ENCODE measurements around the gene ECHDC3.
"Not testable (repeated sequence)": the region's sequence is repeated elsewhere in the genome, so short reads cannot be mapped to it uniquely, and the experiment has no call there.

Gene ECHDC3

DNA sequence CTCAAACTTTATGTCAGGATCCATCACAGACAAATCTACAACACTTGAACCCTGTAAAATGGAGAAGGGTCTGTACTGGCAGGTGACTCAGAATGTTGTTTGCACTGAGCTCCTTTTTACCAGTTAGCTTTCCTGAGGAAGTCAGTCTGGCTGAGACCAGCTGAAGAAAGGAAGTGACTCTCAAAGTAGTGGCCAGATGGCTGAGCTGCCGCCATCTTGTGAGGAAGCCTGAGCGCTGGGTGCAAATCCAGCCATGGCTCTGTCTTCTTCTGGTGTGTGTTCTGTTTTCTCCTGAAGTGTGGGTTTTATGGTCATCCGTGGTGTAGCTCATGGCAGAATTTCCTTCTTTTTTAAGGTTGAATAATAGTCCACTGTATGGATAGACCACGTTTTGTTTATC, 25.5 kb upstream of the ECHDC3 start:
- no peak for DNase-seq

DNA sequence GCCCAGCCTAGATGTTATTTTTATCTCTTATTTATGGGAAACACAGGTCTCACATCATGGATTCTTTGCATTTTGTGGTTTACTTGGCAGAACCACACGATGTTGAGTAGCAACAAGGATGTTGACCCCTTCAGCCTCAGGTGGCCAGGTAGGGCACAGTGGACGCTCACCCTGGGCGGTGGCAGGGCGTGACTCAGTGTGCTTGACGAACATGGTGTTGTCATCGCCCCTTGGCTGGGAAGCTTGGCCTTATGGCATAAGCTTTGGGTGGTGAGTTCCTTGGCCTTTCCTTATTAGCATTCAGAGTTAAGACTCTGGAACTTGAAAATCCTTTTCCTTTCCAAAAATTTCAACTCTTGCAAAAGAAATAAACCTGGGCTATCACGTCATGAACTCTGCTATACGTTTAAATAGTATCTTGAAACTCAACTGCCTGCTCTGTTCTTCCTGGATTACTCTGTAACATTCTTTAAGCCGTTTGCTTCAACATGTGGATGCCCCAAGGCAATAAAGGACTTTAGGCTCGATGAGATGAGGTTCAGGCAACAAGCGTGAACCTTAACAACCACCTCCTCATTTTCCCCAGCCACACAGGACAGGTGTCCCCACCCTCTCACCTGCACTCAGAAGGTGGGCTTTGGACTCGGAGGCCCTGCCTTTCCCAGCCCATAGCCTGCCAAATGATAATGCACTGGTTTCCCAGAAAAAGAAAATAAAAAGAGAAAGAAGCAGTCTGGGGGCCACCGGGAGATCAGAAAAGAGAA, 22.5 kb upstream of the ECHDC3 start:
- no peak for DNase-seq

DNA sequence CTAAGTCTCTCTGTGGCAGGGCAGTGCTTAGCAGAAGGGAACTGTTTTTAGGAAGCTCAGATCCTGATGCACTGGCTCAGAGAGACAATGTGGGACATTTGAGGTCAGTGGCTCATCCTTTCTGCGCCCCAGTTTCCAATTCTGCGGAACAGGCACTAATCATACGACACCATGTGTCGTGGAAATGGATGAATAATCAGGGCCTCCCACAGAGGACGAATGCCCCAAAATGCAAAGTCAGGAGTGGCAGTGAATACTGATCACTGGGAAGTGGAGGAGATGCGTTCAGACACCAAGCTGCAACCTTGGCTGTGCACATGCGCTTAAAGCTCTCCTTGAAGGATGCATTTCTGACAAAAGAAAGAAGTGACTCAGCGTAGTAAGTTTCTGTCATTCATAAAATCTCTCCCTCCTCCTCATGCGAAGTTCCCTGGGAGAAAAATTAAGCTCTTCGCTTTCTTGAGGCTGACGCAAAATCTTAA, 21.9 kb upstream of the ECHDC3 start:
- peak; percentile 11 for DNase-seq

DNA sequence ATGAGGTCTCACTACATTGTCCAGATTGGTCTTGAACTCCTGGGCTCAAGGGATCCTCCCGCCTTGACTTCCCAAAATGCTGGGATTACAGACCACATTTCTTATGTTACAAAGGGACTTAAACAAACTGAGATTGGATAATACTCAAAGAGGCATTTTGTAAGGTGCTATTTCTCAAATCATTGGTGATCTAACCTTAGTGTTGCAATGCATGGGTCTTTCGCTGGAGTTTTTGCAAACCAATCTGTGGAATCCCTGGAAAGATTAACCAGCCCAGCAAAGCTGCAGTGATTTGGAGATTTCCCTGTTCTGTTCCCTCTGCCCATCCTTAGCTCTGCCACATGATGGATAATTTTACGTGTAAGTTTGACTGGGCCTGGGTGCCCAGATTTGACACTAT, 20.4 kb upstream of the ECHDC3 start:
- no peak for DNase-seq

DNA sequence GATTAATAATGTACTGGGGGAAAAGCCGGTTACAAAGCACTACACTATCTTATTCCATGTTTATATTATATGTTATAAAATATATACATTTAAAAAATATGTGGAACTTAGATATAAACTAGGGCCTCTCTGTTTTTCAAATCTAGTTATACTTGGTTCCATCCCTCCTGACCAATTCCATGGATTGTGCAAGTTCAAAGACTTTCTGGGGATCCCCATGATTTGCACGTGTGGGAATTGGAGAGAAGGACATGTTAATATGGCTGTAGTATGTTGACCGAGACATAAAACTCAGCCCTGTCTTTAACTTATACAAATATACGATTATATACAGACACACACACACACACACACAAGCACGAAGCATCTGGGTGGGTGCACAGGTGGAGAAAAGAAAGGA, 18.8 kb upstream of the ECHDC3 start:
- DNase-seq, result no peak

DNA sequence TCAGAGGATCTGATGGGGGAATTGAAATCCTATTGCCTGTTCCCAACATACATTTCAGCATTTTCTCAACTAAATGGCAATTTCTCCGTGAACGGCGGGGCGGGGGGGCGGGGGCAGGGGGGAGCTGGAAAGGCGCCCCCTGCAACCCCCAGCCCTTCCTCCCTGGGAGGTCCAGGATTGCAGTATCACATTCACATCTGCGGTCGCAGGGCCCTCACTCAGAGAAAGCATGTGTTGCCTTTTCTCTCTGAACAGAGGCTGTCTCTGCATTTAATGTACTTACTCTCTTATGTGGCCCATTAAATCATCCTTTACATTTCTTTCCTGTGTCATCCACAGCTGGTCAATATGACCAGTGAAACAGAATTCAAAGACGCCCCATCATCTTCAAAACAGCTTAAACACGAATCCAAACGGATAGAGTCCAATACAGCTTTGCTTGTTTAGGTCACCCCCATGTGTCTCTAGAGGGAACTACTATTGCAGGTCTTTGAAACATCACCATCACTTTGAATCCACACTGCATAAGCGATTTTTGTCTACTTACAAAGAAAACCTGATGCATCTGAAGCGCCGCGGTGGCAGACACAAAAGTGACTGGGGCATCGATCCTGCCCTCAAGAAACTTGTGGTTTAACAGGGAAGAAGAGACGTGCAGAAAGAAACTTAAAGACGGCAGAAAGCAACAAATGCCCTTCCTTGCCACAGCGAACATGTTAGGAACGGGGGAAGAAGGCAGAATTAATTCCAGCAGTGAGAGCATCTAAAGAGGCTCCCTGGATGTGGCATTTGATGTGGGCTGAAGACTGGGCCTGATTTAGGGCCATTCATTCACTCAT, 17.0 kb upstream of the ECHDC3 start:
- DNase-seq, result peak; percentile 15

DNA sequence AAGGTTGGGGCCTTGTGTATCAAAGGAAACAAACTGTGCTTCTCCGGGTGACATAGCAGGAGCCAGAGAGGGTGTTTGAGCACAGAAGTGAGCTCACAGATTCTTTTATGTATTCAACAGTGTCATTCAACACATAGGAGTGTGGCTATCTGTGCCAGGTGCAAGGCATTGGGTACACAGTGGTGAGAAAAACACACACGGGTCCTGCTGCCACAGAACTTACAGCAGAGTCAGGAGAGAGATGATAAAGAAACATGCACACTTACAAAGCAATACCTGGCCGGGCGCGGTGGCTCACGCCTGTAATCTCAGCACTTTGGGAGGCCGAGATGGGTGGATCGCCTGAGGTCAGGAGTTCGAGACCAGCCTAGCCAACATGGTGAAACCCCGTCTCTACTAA, 16.3 kb upstream of the ECHDC3 start:
- DNase-seq, result no peak

DNA sequence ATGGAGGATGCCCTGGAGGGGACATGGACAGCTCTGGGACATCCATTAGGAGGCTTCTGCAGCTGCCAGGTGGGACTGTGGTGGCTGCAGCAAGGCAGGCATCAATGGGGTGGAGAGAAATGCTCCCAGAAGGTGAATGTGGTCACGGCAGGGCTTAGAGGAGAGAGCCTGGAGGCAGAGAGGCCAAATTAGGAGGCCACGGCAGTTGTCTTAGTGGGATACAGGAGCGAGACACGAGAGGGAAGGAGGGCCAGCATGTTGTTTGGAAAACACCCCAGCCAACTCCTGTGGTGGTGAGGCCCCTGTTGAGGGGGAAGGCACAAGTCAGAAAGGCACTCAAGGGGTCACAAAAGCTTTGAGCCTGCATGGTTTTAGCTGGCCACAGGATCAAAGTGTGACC, 14.6 kb upstream of the ECHDC3 start:
- DNase-seq, result no peak

DNA sequence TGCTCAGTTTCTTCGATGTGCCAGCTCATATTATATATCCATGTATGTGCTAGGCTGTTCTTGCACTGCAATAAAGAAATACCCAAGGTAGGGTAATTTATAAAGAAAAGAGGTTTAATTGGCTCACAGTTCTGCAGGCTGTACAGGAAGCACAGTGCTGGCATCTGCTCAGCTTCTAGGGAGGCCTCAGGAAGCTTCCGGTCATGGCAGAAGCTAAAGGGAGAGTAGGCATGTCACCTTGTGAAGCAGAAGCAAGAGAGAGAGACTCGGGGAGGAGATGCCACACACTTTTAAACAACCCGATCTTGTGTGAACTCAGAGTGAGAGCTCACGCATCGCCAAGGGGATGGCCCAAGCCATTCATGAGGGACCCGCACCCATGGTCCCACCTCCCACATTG, 13.8 kb upstream of the ECHDC3 start:
- no peak for DNase-seq

DNA sequence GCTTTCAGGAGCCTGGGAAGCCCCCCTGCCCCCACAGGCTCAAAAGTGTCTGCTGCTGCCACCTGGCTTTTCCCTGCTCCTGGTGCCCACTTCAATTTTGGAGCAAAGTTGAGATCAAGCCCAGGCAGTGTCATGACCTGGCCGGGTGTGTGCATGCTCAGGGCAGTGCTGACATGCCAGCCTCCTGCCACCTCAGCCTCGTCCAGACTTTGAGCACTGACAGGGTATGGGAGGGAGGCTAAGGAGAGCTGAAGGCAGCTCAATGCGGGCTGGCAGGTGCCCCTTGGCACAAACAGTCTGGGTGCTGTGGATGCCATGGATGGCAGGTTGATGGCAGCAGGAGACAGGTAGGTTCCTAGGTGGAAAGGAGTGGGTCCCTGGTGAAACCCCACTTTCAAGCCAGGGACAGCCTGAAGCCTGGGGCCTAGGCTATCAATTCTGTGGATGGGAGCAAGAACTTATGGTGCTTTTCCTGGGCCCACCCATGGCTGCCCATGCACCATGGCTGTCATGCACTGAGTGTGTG, 12.3 kb upstream of the ECHDC3 start:
- no peak for DNase-seq

DNA sequence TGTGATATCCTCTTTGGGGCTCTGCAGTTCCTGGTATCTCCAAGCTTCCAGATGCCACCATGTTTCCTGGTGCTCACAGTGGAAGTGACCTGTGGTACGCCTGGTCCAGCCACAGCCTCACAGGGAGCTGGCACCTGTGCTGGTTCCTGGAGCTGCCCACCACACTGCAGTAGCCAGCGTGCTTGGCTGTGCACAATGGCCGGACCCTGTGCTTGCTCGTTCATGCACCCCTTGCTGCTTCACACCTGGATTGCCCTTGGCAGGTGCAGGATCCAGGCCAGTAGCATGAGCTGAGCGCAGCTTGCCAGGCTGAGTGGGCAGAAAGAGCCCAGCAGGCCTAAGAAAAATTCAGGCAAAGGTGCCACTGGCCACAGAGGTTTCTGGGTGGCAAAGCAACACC, 11.4 kb upstream of the ECHDC3 start:
- no peak for DNase-seq

DNA sequence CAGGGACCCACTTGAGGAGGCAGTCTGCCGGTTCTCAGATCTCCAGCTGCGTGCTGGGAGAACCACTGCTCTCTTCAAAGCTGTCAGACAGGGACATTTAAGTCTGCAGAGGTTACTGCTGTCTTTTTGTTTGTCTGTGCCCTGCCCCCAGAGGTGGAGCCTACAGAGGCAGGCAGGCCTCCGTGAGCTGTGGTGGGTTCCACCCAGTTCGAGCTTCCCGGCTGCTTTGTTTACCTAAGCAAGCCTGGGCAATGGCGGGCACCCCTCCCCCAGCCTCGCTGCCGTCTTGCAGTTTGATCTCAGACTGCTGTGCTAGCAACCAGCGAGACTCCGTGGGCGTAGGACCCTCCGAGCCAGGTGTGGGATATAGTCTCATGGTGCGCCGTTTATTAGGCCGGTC, 5.4 kb upstream of the ECHDC3 start:
- not testable (repeated sequence) for DNase-seq

DNA sequence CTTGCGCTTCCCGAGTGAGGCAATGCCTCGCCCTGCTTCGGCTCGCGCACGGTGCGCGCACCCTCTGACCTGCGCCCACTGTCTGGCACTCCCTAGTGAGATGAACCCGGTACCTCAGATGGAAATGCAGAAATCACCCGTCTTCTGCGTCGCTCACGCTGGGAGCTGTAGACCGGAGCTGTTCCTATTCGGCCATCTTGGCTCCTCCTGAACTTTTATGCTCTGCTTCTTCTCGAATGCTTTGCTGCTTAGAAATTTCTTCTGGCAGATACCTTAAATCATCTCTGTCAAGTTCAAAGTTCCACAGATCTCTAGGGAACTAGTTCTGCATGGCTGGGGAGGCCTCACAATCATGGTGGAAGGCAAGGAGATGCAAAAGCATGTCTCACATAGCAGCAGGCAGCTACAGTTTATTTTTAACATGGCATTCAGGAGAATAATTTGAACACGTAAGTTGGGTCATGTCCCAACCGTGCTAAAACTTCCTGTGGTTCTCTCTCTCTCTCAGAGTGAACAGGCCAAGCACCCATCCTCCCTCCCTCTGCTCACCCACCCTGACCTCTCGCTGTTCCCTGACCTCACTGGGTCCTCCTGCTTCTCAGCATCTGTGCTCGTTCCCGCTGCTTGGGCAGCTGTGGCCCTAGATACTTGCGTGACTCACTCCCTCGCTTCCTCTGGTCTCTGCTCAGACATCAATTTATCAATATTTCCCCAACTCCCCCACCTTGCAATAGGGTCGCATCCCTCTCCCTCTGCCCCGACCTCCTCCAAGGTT, 4.7 kb upstream of the ECHDC3 start:
- DNase-seq, result not testable (repeated sequence)

DNA sequence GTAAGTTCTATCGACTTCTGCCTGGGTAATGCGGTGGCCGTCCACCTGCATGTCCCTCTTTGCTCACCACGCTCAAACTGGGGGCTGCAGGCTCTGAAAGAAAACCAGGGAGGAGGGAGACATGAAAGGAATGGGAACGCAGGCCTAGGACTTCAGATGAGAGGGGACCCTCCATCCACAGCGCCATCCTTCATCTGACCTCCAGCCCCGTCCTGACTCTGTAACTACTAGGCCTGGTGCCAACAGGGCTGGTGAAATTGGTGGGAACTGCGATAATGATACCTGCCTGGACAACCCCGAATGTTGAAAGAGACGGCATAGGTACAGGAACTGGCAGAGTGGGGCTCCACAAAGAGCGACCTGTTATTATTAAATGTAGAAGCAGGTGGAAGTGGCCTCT, 1.3 kb upstream of the ECHDC3 start:
- no peak for DNase-seq

DNA sequence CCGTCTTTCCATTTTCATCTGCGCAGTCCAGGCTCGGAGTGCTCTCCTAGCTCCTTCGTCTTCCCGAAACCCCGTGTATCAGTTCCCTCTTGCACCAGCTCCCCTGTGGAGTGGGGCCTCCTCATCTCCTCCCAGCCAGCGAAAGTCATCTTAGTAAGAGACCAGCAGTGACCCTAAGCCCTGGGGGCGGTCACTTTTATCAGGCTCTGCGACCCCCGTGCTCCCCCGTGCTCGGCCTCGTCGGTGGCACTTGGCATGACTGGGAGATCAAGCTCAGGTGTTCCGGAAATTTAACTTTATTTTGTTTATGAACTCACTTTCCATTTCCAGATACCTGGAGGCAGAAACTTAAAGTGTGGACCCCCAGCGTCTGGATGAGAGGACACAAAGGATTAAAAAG, 574 bp upstream of the ECHDC3 start:
- DNase-seq, result no peak

DNA sequence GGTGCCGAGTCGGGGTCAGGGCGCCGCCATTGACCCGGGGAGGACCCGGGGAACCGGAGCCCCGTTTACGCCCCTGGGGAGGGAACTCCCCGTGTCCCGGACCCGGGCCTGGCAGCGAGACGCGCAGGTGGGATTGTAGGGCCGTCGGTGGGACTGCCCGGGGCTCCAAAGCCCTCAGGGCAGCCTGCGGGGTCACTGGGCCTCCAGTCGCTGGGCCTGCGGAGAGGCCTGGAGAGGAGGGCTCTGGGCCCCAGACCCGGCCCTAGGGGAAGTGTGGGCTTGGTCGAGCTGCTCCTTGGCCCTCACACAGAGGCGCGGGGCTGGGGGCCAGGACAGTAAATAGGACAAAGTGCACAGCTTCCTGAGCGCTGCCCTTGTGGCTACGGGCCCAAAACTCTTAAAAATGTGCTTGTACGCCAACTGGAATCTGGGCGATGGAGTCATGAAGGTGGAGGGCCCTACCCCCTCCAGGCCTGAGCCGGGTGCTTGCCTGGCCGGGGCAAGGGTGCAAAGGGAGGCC, 657 bp downstream of the ECHDC3 start:
- no peak for DNase-seq

DNA sequence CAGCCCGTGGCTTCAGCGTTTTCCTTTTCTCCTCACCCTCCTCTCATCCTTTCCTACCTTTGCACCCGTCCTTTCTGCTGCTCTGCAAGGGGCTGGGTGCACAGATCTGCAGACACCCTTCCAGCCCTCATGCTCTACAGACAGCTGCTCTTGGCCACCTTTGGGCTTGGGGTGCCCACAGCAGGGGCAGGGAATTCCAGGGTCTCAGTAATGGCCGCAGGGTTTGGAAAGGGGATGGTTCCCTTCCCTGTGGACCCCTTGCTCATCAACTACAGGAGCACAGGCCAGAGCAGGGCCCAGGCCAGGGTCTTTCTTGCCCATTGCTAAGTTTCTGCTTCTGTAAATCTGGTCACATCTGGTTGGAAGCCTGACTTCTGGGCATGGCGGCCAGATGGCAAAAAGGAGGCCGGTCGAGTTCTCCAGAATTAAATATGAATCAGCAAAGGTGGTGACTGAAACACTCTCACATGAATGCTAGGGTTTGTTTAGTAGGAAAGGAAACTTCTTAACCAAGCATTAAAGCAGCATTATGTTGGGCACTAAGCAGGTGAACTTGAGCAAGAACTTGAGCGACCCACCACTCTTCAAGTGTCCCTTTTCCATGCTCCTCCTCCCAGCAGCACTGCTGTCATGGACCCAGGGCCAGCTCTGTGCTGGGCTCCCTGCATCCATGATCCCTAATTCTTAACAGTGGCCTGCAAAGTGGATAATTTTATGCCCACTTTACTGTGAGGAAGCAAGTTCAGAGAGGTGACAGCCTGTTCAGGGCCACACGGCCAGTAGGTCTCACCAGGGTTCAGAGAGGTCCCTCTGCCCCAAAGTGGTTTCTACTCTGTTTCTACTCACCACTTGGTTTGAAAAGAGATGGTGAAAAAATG, 1.5 kb downstream of the ECHDC3 start:
- no peak for DNase-seq

DNA sequence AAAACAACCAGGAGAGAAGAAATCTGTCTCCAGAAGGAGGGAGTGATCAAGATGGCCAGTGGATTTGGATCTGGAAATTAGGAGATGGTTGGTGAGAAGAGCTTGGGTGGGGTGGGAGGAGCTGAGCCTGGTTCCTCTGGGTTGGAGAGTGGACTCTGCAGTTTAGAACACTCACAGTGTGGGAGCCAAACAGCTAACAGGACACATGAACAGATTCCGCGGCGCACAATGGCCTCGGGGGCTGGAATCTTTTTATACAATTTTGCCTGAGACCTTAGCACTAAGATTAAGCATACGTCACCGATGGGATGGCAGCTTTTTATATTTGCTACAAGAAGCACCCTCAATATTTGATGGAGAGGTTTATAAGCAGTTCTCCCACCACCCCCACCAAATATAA, 2.9 kb downstream of the ECHDC3 start:
- DNase-seq, result no peak

DNA sequence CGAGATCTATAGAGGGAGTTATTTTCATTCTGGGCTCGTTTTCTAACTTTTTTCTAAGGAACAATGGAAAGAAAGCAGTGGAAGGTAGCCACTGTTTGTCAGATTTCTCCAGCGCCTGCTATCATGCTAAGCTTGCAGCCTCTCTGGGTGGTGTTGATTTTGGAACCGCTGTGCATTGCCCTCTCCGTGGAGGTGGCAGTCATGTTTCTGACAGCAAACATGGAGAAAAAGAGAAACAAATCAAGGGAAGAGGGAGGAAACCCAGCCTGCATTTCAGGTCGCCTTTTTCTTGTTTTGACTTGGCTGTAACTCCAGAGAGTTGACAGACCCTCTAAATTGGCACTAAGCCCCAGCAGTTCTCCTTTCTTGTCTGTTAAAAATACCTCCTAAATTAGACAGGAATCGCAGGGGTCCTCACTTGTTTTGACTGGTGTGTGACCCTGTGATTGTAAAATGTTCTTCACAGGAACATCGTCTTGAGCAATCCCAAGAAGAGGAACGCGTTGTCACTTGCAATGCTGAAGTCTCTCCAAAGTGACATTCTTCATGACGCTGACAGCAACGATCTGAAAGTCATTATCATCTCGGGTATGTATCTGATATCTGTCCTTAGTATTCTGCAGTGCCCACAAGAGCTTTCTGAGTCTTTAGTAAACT, 4.8 kb downstream of the ECHDC3 start:
- no peak for DNase-seq

DNA sequence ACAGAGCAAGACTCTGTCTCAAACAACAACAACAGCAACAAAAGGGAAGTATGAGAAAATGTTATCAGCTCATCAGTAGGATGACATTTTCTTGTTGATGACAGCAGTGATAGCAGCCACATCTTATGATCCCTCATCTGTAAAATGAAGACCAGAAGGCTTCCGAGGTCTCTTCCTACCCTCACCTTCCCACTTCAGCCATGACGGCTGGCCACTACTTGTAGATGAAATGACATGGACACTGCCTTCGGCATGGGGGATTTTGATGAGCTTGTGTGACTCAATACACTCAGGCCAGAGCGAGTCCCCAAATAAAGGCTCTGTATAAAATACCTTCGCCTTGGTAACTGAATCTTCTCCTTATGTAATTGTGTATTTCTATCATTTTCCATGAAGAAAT, 6.7 kb downstream of the ECHDC3 start:
- DNase-seq, result no peak

DNA sequence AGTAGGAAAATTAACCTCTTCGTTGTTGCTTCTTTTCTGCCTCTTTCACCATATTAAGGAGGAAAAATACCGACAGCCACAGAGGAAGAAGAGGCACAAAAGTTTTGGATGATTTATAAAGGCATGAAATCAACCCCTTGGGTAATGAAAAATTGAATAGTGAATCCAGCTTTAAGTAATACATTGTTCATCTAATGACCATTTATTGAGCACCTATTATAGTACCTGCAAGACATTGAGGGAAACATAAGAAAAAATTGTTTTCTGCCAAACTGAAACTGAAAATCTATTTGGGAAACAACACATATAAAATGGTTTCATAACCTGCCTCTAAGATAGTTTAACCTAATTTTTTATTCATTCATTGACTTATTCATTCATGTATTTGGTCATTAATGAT, 8.2 kb downstream of the ECHDC3 start:
- DNase-seq, result no peak
